Body of pancreas (tissue), 4 donors: ENCODE data around the gene OVCH1. TPM values are rescaled to one million over a fixed set of nuclear protein-coding genes. Genes with fewer than 3 reads are reported as not detected.

ENCODE experiments used
- ATAC-seq: fragments of 150-250 bp; one replicate; pipeline ENCODE4 v1.9.1; 2016
- DNase-seq, 4 donors: peaks; one replicate each; pipeline ENCODE4 v3.0.0-alpha.2; 2019
- H3K27ac ChIP-seq, 4 donors: fragments of 200-600 bp; sonication (generic); 1 replicate in 3 of 4; 2 replicates in 1 of 4; pipeline versions ENCODE4 v1.5.1 to v1.6.1; 2016 to 2019; ENCODE audit warnings: mild to moderate bottlenecking in 1 of 4, mixed read lengths in 1 of 4, moderate library complexity in 1 of 4
- H3K27me3 ChIP-seq, 2 donors: fragments of 200-600 bp; sonication (generic); one replicate each; pipeline ENCODE4 v1.6.0; 2016; ENCODE audit warnings: mild to moderate bottlenecking in 1 of 2
- H3K36me3 ChIP-seq, 2 donors: fragments of 200-600 bp; sonication (generic); replicated peaks in 1 of 2; 2 replicates each; pipeline ENCODE4 v1.5.1; 2016; ENCODE audit warnings: low read depth in 2 of 2; ENCODE audit not compliant: insufficient read depth in 1 of 2
- H3K4me1 ChIP-seq: fragments of 200-600 bp; sonication (generic); one replicate; pipeline ENCODE4 v1.6.0; 2016
- H3K4me3 ChIP-seq, 2 donors: fragments of 200-600 bp; sonication (generic); 1 replicate in 1 of 2; 2 replicates in 1 of 2; pipeline ENCODE4 v1.5.1; 2016 to 2019
- H3K9me3 ChIP-seq, 3 donors: fragments of 200-600 bp; sonication (generic); 1 replicate in 2 of 3; 2 replicates in 1 of 3; pipeline ENCODE4 v1.5.1; 2016
- POLR2A ChIP-seq, 3 donors: fragments of 450-650 bp; IDR thresholded peaks; one replicate each; pipeline ENCODE4 v1.6.1; 2016; ENCODE audit warnings: antibody characterized with exemption in 3 of 3, mild to moderate bottlenecking in 2 of 3
- WGBS, 2 donors: methylation state at CpG; one replicate each; pipeline ENCODE4 v1.1.5; 2017; 5-methylcytosine and 5-hydroxymethylcytosine counted together
- intact Hi-C: fragments of 100-400 bp; cut with DNase I; formaldehyde crosslinking; loops from one replicate; pipeline ENCODE4 v1.15.1; 2023
- total RNA-seq, 2 donors: library from RNA; depleted of rRNA; stranded (reverse); fragments of >200 nt; gene quantifications; one replicate each; pipeline ENCODE4 v1.1.0, GENCODE V29; 2016
- TF ChIP-seq, protein P1 (sequence below), 7 experiments: fragments of 450-650 bp in 4 of 7; fragments of 200-600 bp in 3 of 7; sonication (generic) in 3 of 7; IDR thresholded peaks; one replicate each; pipeline ENCODE4 v1.5.1; 2016 to 2019; ENCODE audit warnings: antibody characterized with exemption in 7 of 7

Gene OVCH1
- total RNA-seq, 2 donors from 2014 or later = 0.52 TPM; not detected in 1

DNA sequence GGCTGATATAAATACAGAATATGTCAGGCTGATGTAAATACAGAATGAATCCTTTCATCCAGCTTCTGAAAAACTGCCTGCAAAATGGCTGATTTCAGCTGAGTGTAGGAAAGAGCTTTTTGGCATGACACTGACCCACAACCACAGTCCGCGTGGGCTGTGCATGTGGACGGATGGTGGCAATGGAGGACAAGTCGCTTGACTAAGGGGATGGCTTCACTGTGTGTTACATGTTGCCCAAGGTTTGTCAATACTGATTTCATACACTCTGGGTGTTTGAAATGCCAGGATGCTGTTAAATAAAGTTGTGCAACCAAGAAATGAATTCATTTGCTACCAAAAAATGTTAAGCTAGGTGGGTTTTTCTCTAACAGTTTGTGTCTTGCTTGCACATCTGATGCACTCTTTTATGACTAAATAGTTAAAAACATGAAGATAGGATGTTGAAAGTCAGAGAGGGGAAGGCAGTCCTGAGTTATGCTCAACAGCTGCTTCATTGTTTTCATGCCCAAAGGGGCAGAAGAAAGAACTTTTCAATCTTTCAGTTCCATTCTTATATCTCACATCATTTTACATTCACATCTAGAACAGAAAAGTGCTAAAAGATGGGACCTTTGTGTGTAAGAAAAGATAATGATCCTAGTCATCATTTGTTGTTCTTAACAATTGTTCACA is 36.5 kb upstream of the OVCH1 start:
- H3K27ac ChIP-seq = no peak overlapping the region
- no peaks in the 10 kb centered on the region for H3K27me3 ChIP-seq
- DNase-seq (no peak), ATAC-seq (no peak)
- no peaks in the 10 kb centered on the region for H3K9me3 ChIP-seq
- intact Hi-C loops = no loop called here
- H3K4me3 ChIP-seq = no peak overlapping the region
- TF ChIP-seq, protein P1, sequence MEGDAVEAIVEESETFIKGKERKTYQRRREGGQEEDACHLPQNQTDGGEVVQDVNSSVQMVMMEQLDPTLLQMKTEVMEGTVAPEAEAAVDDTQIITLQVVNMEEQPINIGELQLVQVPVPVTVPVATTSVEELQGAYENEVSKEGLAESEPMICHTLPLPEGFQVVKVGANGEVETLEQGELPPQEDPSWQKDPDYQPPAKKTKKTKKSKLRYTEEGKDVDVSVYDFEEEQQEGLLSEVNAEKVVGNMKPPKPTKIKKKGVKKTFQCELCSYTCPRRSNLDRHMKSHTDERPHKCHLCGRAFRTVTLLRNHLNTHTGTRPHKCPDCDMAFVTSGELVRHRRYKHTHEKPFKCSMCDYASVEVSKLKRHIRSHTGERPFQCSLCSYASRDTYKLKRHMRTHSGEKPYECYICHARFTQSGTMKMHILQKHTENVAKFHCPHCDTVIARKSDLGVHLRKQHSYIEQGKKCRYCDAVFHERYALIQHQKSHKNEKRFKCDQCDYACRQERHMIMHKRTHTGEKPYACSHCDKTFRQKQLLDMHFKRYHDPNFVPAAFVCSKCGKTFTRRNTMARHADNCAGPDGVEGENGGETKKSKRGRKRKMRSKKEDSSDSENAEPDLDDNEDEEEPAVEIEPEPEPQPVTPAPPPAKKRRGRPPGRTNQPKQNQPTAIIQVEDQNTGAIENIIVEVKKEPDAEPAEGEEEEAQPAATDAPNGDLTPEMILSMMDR (IDR thresholded peaks at IDR 0.05) = no peak
- no peak for TF ChIP-seq POLR2A (IDR thresholded peaks at IDR 0.05)
- H3K4me1 ChIP-seq = no peaks in the 10 kb centered on the region
- WGBS, 2 donors = 48 to 63% methylated on average over 4 of the region's 4 CpGs
- H3K36me3 ChIP-seq = no peaks in the 10 kb centered on the region

DNA sequence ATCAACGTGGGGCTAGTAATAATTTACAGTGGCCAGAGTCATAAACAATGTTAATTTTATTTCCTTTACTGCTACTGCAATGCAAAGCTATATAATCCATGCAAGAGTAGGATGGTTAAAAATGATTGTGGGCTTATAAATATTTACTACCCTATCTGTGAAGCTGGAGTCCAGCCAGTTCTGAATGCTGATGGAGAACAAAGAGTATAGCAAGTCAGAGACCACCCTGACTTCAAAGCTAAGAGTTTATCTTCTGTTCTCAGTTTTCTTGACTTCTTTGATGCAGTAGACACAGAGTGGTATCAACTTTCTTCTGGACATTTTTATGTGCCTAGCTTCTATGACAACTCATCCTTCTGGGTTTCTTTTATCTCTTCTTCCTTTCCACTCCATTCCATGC is 34.0 kb upstream of the OVCH1 start:
- Histone ChIP-seq H3K36me3 (no peaks in the 10 kb centered on the region), H3K27me3 (no peaks in the 10 kb centered on the region), H3K4me3 (no peak overlapping the region), H3K27ac (no peak overlapping the region), H3K9me3 (no peaks in the 10 kb centered on the region), H3K4me1 (no peaks in the 10 kb centered on the region)
- intact Hi-C loops = no loop called here
- ATAC-seq = no peak
- WGBS, 2 donors = 9 to 10% methylated on average over 1 of the region's 1 CpG
- TF ChIP-seq, protein P1 (IDR thresholded peaks at IDR 0.05) = no peak
- TF ChIP-seq POLR2A (IDR thresholded peaks at IDR 0.05) = no peak
- no peak for DNase-seq

DNA sequence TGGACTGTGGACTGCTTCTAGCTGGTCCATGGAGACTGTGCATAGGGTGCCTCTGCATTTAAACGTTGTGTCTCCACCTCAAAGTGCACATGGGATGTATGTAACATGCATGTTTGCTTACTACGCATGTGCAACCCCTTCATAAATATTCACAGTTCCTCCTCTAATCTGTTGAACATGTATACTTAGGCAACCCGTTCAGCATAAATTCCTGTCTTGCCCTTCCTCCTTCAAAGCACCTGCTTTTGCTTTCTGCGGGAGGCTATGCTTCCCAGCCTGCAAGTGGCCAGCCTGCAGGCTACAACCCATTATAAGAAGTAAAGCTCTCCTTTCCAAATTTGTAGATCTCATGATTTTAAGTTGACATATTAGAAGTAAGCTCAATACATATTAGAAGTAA is 33.0 kb upstream of the OVCH1 start:
- whole genome bisulfite sequencing, 2 donors = 68 to 74% methylated on average over 4 of the region's 4 CpGs
- intact Hi-C loops = no loop called here
- ATAC-seq (no peak), DNase-seq (no peak)
- Histone ChIP-seq H3K36me3 (no peaks in the 10 kb centered on the region), H3K4me3 (no peak overlapping the region), H3K27ac (no peak overlapping the region), H3K4me1 (no peaks in the 10 kb centered on the region), H3K9me3 (no peaks in the 10 kb centered on the region), H3K27me3 (no peaks in the 10 kb centered on the region)
- TF ChIP-seq, protein P1 (IDR thresholded peaks at IDR 0.05) = no peak
- TF ChIP-seq POLR2A (IDR thresholded peaks at IDR 0.05) = no peak

DNA sequence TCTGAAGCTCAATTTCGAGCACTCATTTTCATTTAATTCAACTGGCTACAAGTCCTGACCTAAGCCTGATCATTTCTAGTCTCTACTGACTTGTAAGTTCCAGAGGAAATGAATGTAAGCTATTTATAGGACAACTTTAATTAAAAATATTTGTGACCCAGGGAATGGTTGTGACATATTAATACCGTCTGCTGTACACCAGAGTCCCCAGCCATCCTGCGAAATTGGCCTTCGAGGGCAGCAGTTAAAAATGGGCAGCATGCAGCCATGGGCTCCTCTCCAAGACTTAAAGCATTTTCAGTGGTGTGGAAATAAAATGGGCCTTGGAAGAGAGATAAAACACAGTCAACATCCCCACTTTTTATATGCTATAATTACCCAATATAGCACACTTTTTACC is 30.7 kb upstream of the OVCH1 start:
- DNase-seq (no peak), ATAC-seq (no peak)
- 56 to 64% methylated on average over 4 of the region's 4 CpGs for WGBS, 2 donors
- TF ChIP-seq POLR2A (IDR thresholded peaks at IDR 0.05) = no peak
- TF ChIP-seq, protein P1 (IDR thresholded peaks at IDR 0.05) = no peak
- no peak overlapping the region for H3K4me3 ChIP-seq
- no peaks in the 10 kb centered on the region for H3K9me3 ChIP-seq
- H3K36me3 ChIP-seq = no peaks in the 10 kb centered on the region
- no peaks in the 10 kb centered on the region for H3K4me1 ChIP-seq
- H3K27me3 ChIP-seq = no peaks in the 10 kb centered on the region
- intact Hi-C loops = loop anchor here (10.0 kb wide), 1 partner anchor 1277 kb away; no protein-coding TSS in a partner anchor
- H3K27ac ChIP-seq = no peak overlapping the region

DNA sequence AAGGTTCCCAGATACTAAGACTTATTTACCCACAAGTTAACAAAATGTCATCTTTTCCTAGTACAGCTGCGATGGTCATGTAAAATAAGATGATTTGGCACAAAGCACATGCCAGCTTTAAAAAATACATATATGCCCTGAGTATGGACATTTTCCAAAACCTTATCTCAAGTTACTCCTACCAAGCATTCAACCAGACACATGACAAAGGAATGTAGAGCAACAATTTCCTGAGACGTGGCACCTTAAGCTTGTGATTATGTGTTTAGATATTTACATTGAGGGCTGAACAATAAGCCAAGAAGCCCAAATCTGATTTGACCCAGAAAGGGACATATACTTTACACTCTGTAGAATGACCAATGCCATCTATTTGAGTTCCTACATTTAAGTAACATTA is 24.5 kb upstream of the OVCH1 start:
- H3K4me3 ChIP-seq = no peak overlapping the region
- H3K4me1 ChIP-seq = no peaks in the 10 kb centered on the region
- 52 to 62% methylated on average over 2 of the region's 2 CpGs for WGBS, 2 donors
- intact Hi-C loops = loop anchor here (10.0 kb wide), 1 partner anchor 1283 kb away; no protein-coding TSS in a partner anchor
- H3K27ac ChIP-seq = no peak overlapping the region
- H3K36me3 ChIP-seq = no peaks in the 10 kb centered on the region
- TF ChIP-seq, protein P1 (IDR thresholded peaks at IDR 0.05) = no peak
- TF ChIP-seq POLR2A (IDR thresholded peaks at IDR 0.05) = no peak
- DNase-seq = no peak
- no peak for ATAC-seq
- H3K9me3 ChIP-seq = no peaks in the 10 kb centered on the region
- no peaks in the 10 kb centered on the region for H3K27me3 ChIP-seq
